ENCODE data around the gene LOXL3.
A peak's percentile ranks its signal among the peaks of the same experiment; 100 is the strongest.

Gene LOXL3

DNA sequence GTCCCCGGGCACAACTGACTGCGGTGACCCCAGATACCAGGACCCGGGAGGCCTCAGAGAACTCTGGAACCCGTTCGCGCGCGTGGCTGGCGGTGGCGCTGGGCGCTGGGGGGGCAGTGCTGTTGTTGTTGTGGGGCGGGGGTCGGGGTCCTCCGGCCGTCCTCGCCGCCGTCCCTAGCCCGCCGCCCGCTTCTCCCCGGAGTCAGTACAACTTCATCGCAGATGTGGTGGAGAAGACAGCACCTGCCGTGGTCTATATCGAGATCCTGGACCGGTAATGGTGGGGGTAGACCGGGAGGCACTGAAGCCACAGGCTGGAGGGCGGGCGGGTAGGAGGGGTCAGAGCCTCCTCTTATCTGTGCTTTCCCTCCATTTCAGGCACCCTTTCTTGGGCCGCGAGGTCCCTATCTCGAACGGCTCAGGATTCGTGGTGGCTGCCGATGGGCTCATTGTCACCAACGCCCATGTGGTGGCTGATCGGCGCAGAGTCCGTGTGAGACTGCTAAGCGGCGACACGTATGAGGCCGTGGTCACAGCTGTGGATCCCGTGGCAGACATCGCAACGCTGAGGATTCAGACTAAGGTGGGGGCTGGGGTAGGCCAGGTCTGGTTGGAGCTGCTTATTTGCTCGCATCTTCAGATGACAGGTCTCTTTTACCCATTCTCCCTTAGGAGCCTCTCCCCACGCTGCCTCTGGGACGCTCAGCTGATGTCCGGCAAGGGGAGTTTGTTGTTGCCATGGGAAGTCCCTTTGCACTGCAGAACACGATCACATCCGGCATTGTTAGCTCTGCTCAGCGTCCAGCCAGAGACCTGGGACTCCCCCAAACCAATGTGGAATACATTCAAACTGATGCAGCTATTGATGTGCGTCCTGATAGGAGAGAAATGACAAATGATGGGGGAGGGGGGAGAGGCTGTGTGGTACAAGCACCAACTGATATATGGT is 23.2 kb downstream of the LOXL3 start:
- H3K27me3 ChIP-seq (ENCODE audit: insufficient read depth, insufficient read length): no peaks in the 10 kb centered on the region
- peaks cover 69% of the 10 kb centered on the region for H3K36me3 ChIP-seq (ENCODE audit: insufficient read depth, insufficient read length, low read length)
- H3K4me3 ChIP-seq (ENCODE audit: insufficient read length, low read depth): peak overlapping the region; percentile 68
- H3K9me3 ChIP-seq (ENCODE audit: insufficient read depth, low read length): no peaks in the 10 kb centered on the region
- DNase-seq (ENCODE audit: low read depth, low spot score): no peak
- TF ChIP-seq YY1 (IDR thresholded peaks at IDR 0.05; ENCODE audit: insufficient read depth, insufficient read length) (no peak), ZNF274 (IDR thresholded peaks at IDR 0.05; ENCODE audit: low read depth, low read length) (no peak), SUZ12 (IDR thresholded peaks at IDR 0.05; ENCODE audit: extremely low read depth, insufficient read depth, insufficient read length) (no peak)
- H3K4me1 ChIP-seq (ENCODE audit: insufficient read depth, insufficient read length): no peaks in the 10 kb centered on the region
- H3K9ac ChIP-seq (ENCODE audit: insufficient read length, low read depth): peak overlapping the region; percentile 82

DNA sequence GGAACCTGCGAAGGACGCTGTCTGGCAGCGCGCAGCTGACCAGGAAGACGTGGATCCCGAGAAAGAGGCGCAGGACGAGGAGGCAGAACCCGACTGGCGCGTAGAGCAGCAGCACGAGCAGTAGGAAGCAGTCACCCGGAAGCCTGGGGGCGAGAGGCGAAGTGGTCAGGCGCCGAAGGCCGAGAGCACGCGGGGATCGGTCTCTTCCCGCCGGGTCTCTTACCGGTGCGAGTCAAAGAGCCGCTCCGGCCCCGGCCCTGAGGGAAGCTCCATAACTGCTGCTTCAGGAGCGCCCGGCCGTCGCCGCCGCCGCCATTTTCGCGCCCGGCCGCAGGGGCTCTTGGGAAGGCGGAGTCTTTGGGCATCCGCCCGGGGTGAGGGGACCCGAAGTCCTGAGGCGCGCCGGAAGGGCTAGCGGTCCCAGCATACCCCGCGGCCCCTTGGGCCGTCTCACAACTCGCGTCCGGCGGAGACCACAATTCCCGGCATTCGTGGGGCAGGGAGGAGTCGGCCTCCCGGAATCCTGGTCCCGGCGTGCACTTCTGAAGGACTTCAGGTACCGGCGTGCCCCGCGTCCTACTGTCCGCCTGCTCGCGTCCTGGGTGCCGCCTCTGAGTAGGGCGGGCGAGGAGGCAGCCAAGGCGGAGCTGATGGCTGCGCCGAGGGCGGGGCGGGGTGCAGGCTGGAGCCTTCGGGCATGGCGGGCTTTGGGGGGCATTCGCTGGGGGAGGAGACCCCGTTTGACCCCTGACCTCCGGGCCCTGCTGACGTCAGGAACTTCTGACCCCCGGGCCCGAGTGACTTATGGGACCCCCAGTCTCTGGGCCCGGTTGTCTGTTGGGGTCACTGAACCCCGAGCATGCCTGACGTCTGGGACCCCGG is 24.1 kb downstream of the LOXL3 start, which contains the start of the genes AUP1 and HTRA2:
Gene AUP1 (minus strand): TSS at position 350 of the 882 bp plus-strand sequence. CDS start 77 bp downstream, at position 273.
Gene HTRA2 (plus strand): TSS at position 577 of the 882 bp plus-strand sequence. CDS start 74 bp downstream, at position 651.
- TF ChIP-seq SUZ12 (IDR thresholded peaks at IDR 0.05; ENCODE audit: extremely low read depth, insufficient read depth, insufficient read length): no peak
- TF ChIP-seq YY1 (IDR thresholded peaks at IDR 0.05; ENCODE audit: insufficient read depth, insufficient read length): peak; percentile 71
- H3K4me3 ChIP-seq (ENCODE audit: insufficient read length, low read depth): peak within 1 kb of the TSS; percentile 99
- H3K36me3 ChIP-seq (ENCODE audit: insufficient read depth, insufficient read length, low read length): peaks cover 76% of the 10 kb centered on the region
- DNase-seq (ENCODE audit: low read depth, low spot score): peak; percentile 99
- H3K9me3 ChIP-seq (ENCODE audit: insufficient read depth, low read length): no peaks in the 10 kb centered on the region
- H3K4me1 ChIP-seq (ENCODE audit: insufficient read depth, insufficient read length): no peaks in the 10 kb centered on the region
- H3K9ac ChIP-seq (ENCODE audit: insufficient read length, low read depth): peak within 1 kb of the TSS; percentile 100
- no peaks in the 10 kb centered on the region for H3K27me3 ChIP-seq (ENCODE audit: insufficient read depth, insufficient read length)

DNA sequence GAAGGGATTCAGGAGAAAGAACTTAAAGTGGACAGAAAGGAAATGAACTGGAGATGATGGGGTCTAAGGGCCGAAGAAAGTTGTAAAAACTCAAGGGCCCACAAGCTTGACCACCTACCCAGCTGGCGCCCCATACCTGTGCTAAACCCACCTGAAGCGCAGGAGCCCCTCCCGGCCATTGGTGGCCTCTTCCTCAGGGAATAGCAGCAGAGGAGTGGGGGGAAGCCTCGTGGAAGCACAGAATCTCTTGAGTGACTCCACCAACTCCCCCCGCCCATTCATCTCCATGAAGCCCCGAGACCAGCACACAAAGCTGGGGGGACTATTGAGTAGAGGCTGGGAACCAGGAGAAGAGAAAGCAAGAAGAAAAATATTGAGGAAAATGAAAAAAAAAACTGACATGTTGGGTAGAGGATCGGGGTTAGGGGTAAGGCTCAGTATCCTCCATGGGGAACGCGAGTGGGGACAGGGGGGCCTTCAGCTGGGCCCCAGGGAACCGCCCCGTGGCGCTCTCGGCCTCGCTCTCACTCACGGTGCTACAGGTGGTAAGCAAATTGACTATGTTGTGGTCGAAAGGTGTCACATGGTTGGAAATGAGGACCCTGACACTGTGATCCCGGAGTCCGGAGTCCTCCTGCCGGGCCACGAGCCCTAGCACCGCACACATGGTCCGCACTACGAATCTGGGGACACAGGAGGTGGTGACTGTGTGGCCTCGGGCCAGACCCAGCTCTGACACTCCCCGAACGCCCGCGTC is 25.0 kb downstream of the LOXL3 start:
- peak overlapping the region; percentile 100 for H3K9ac ChIP-seq (ENCODE audit: insufficient read length, low read depth)
- no peaks in the 10 kb centered on the region for H3K4me1 ChIP-seq (ENCODE audit: insufficient read depth, insufficient read length)
- H3K27me3 ChIP-seq (ENCODE audit: insufficient read depth, insufficient read length): no peaks in the 10 kb centered on the region
- TF ChIP-seq SUZ12 (IDR thresholded peaks at IDR 0.05; ENCODE audit: extremely low read depth, insufficient read depth, insufficient read length): no peak
- peak overlapping the region; percentile 99 for H3K4me3 ChIP-seq (ENCODE audit: insufficient read length, low read depth)
- H3K9me3 ChIP-seq (ENCODE audit: insufficient read depth, low read length): no peaks in the 10 kb centered on the region
- no peak for DNase-seq (ENCODE audit: low read depth, low spot score)
- H3K36me3 ChIP-seq (ENCODE audit: insufficient read depth, insufficient read length, low read length): peaks cover 68% of the 10 kb centered on the region

GRCh38 chr2:74527741-74528140 is 26.0 kb downstream of the LOXL3 start:
- H3K27me3 ChIP-seq (ENCODE audit: insufficient read depth, insufficient read length): no peaks in the 10 kb centered on the region
- H3K36me3 ChIP-seq (ENCODE audit: insufficient read depth, insufficient read length, low read length): peaks cover 58% of the 10 kb centered on the region
- DNase-seq (ENCODE audit: low read depth, low spot score): no peak
- H3K4me3 ChIP-seq (ENCODE audit: insufficient read length, low read depth): no peak overlapping the region
- no peak overlapping the region for H3K9ac ChIP-seq (ENCODE audit: insufficient read length, low read depth)
- no peaks in the 10 kb centered on the region for H3K4me1 ChIP-seq (ENCODE audit: insufficient read depth, insufficient read length)
- no peaks in the 10 kb centered on the region for H3K9me3 ChIP-seq (ENCODE audit: insufficient read depth, low read length)
- no peak for TF ChIP-seq ZNF274 (IDR thresholded peaks at IDR 0.05; ENCODE audit: low read depth, low read length)
- no peak for TF ChIP-seq YY1 (IDR thresholded peaks at IDR 0.05; ENCODE audit: insufficient read depth, insufficient read length)
- TF ChIP-seq SUZ12 (IDR thresholded peaks at IDR 0.05; ENCODE audit: extremely low read depth, insufficient read depth, insufficient read length): no peak

- DNase-seq (ENCODE audit: low read depth, low spot score): no peak
- H3K9ac ChIP-seq (ENCODE audit: insufficient read length, low read depth): no peak overlapping the region
- no peaks in the 10 kb centered on the region for H3K27me3 ChIP-seq (ENCODE audit: insufficient read depth, insufficient read length)
- H3K4me3 ChIP-seq (ENCODE audit: insufficient read length, low read depth): no peak overlapping the region
- no peaks in the 10 kb centered on the region for H3K9me3 ChIP-seq (ENCODE audit: insufficient read depth, low read length)
- H3K36me3 ChIP-seq (ENCODE audit: insufficient read depth, insufficient read length, low read length): peaks cover 51% of the 10 kb centered on the region
- H3K4me1 ChIP-seq (ENCODE audit: insufficient read depth, insufficient read length): no peaks in the 10 kb centered on the region
- TF ChIP-seq ZNF274 (IDR thresholded peaks at IDR 0.05; ENCODE audit: low read depth, low read length) (no peak), SUZ12 (IDR thresholded peaks at IDR 0.05; ENCODE audit: extremely low read depth, insufficient read depth, insufficient read length) (no peak), YY1 (IDR thresholded peaks at IDR 0.05; ENCODE audit: insufficient read depth, insufficient read length) (no peak)
Observed at GRCh38 chr2:74526649-74527230, 27.0 kb downstream of the LOXL3 start.

All from NT2/D1 (cell line).